ENCODE data around the gene NAV2.

Gene NAV2

DNA sequence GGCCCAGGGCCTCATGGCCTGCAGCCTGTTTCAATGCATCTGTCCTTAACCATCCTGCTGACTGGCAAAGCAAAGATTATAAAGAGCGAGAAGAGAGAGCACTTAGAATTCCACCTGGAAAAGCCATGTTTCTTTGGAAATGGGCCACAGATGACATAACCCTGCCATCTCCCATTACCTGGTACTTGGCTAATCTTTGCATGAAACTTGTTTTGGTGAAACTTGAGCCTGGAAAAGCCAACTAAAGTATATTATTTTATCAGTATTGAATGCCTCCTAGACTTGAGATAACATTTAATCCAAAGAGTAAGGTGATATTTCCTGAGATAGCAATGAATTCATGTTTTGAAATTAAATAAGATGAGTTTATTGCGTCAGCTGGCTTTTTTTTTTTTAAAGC is 72.6 kb downstream of the NAV2 start:
- no peak for DNase-seq

- DNase-seq: no peak
These were observed 74.0 kb downstream of the NAV2 start for GRCh38 chr11:19786644-19787043.

DNA sequence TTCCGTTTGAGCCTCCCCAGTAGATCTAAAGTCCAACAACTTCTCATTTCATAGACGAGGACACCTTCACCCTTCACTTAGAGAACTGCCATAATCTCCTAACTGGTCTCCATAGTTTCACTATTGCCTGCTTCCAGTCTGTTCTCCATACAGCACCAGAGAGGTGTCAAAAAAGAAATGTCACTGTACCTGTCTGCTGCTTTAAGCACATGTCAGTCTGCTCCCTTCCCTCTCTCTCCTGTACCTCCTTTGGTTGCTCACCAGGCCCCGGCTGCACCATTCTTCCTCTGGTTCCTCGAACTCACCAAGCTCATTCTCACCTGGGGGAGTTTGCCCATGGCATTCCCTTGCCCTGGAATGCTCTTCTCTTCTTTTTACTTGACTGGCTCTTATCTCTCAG is 75.8 kb downstream of the NAV2 start:
- DNase-seq: no peak

DNA sequence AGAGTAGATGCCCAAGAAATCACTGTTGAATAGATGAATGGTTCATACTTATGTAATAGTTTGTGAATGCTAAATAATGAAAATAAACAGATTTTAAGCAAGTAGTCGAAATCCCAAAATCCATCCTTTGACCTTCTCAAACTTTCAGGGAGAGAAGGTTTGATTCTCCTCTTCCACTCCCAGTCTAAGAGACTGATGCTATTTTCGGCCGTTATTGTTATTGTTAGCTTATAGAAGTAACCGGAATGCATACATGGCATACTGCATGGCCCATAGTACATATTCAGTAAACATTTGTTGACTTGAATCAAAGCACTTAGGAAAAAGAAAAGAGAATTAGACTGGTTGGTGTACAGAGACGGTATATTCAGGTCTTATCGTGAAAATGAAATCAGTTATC is 76.6 kb downstream of the NAV2 start:
- no peak for DNase-seq

GRCh38 chr11:19789835-19790710 is 77.4 kb downstream of the NAV2 start:
- no peak for DNase-seq

GRCh38 chr11:19790831-19791552 is 78.4 kb downstream of the NAV2 start:
- DNase-seq: no peak

GRCh38 chr11:19792510-19792909 is 79.9 kb downstream of the NAV2 start:
- DNase-seq: no peak

- no peak for DNase-seq
These were observed 80.7 kb downstream of the NAV2 start for GRCh38 chr11:19793326-19793725.

DNA sequence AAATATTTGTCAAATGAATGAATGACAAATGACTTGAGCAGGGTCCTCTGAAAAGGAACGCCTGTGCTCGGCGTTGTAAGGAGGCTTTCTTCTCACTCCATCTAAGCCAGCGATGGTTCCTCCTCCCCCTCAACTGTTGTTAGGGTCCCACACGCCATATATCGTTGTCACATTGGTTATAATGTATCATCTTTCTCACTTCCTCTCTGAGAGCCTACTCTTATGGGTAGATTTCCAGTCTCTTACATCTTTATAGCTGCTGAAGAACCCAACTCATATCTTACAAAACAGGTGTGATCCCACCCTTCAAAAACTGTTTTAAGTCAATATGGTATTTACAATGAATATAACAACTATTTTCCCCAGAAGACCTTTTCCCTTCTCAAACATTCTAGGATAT is 81.5 kb downstream of the NAV2 start:
- DNase-seq: no peak

GRCh38 chr11:19795082-19795481 is 82.4 kb downstream of the NAV2 start:
- DNase-seq: no peak

DNA sequence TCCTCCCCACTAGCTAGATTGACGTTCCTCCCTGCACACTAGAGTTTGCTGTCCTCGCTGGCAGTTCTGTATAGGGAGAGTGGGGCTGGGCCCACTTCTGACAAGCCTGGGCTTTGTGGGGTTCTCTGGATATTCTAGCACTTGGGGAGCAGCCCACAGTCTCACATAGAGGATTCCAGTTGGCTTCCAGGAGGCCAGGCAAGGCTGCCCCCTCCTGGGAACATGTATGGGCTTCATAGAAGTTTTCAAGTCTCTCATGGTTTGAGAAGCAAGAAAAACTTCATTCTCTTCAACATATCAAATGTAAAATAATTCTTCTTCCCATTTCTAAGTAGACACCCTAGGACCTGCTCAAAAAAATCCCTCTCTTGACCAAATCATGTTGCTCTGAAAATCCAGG is 87.5 kb downstream of the NAV2 start:
- no peak for DNase-seq

- no peak for DNase-seq
These were observed 88.3 kb downstream of the NAV2 start for GRCh38 chr11:19800714-19801519.

DNA sequence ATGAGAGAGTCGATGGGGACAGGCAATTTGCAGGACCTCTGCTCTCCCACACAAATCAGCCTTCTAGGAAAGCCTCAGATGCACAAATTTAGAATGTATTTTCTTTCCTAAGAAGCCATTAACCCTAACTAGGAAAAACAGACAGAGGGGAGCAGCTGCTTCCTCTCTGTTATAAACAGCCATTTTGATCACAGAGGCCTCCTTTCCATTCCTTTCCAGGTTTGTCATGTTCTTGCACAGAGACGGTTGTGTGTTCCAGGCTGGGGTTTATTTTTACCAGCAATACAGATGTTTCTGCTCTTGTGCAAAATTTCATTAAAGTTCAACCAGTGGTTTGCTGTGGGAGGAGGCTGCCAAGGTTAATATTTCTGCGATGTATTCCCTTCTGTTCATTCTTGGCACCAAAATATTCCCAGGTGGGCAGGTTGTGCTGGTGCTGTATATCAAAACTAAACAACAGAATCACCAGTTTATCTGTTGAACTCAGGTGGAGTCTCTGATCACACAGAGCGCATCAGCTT is 90.2 kb downstream of the NAV2 start:
- no peak for DNase-seq

- DNase-seq: no peak
These were observed 90.9 kb downstream of the NAV2 start for GRCh38 chr11:19803506-19803998.

GRCh38 chr11:19805376-19805775 is 92.7 kb downstream of the NAV2 start:
- no peak for DNase-seq

- DNase-seq: no peak
These were observed 93.2 kb downstream of the NAV2 start for GRCh38 chr11:19805827-19806226.

- DNase-seq: no peak
These were observed 93.6 kb downstream of the NAV2 start for GRCh38 chr11:19806251-19806650.

DNA sequence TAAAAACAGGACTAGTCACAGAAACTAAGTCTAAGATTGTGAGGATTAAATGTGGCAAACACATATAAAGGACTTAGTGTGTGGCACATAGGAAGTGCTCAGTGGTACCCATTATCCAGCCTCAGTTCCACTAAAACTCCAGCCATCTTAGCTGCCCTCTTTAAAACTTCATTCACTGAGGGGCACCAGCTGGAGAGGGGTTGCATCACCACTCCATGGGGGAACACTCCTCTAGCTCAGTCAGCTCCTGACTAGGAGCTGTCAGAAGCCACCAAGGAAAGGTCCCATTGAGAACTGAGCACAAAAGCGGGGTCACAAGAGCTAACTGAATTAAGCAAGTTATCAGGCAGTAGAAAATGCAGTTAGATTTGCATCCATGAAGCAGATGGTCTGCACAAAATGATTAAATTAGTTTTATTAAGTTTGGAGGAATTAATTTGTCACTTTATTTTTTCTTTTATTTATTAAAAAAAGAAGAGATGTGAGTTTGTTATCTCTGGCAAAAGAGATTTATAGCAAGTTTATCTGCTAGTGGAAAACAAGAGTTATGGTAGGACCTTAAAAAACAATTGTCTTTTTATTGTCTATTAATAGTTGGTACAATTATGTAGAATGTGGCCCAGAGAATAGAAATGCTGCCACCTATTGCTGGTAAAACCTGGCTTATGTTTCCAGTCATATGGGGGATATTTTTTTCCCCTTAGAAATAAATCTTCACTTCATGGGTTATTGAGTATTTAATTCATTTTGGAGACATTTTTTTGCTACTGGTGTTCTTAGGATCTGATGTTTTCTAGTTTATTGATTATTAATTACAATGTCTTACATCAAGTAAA is 95.7 kb downstream of the NAV2 start:
- no peak for DNase-seq

- DNase-seq: no peak
These were observed 98.2 kb downstream of the NAV2 start for GRCh38 chr11:19810852-19811251.

DNA sequence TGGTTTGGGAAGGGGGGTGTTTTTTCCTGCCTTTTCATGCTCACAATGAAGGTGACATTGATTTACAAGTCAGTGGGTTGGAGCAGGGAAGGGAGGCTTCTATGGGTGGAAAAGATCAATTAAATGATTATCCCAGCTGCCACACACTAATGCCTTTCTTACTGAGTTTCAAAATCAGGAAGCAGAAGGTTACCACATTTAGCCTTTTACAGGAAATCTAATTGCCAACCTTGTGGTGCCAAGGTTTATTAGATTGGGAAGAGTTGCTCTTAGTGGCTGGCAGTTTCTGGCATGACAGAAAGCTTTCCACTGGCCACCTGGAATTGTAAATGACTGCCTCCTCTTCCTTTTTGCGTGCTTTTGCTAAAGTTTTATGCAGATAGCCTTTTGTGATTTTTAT is 98.7 kb downstream of the NAV2 start:
- DNase-seq: no peak

DNA sequence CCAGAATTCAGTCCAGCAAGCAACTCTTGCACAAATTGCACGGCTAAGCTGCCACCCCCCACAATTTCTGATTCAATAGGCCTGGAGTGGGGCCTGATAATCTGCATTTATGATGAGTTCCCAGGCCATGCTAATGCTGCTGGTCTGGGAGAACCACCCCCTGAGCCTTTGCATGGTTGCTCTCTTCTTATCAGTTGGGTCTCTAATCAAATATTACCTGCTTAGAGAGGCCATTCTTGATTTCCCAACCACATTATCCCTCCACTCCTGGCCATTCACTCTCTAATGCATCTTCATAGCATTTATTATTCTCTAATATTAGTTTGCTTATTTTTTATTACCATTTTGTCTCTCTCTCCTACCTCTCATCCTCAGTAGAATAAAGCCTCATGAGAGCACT is 99.5 kb downstream of the NAV2 start:
- no peak for DNase-seq

GRCh38 chr11:19812710-19813109 is 100.1 kb downstream of the NAV2 start:
- no peak for DNase-seq

Data from CD4-positive, alpha-beta T cell treated with Interleukin-12 subunit alpha and Interleukin-12 subunit beta, for 1 hour (primary cell).